HL-60 (cell line): ENCODE results near the gene TBPL1.

Source experiments
- GABPA ChIP-seq: IDR thresholded peaks from 2 replicates; pipeline ENCODE4 v1.6.1; 2012; ENCODE audit warnings: low read depth
- POLR2AphosphoS5 ChIP-seq: IDR thresholded peaks from 2 replicates; pipeline ENCODE4 v1.6.1; 2012; ENCODE audit warnings: low read depth
- TF ChIP-seq, protein P1 (sequence below): IDR thresholded peaks from one replicate; pipeline ENCODE4 v1.5.1; 2011; ENCODE audit warnings: low read length, control low read depth, inconsistent platforms; ENCODE audit not compliant: insufficient read depth

DNA sequence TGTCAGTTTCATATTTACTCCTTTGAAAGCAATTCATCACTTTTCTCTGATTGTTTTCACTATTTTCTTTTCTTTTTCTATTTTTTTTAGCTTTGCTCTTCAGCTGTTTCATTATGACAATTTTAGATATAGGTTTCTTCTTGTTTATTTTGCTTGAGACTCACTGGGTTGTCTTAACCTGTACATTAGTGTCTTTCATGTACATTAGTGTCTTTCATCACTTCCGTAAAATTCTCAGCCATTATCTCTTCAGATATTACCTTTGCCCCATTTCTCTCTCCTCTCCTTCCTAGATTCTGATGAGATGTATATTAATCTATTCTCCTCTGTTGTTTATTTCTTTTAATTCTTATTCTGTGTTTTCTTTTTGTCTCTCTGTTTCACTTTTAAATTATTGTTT is 14.5 kb upstream of the TBPL1 start:
- TF ChIP-seq, protein P1, sequence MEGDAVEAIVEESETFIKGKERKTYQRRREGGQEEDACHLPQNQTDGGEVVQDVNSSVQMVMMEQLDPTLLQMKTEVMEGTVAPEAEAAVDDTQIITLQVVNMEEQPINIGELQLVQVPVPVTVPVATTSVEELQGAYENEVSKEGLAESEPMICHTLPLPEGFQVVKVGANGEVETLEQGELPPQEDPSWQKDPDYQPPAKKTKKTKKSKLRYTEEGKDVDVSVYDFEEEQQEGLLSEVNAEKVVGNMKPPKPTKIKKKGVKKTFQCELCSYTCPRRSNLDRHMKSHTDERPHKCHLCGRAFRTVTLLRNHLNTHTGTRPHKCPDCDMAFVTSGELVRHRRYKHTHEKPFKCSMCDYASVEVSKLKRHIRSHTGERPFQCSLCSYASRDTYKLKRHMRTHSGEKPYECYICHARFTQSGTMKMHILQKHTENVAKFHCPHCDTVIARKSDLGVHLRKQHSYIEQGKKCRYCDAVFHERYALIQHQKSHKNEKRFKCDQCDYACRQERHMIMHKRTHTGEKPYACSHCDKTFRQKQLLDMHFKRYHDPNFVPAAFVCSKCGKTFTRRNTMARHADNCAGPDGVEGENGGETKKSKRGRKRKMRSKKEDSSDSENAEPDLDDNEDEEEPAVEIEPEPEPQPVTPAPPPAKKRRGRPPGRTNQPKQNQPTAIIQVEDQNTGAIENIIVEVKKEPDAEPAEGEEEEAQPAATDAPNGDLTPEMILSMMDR = no peak
- TF ChIP-seq GABPA (no peak), POLR2AphosphoS5 (no peak)
